HG03196 (cell line): ENCODE results near the gene DHRS7C.
"Not testable (repeated sequence)": the region's sequence is repeated elsewhere in the genome, so short reads cannot be mapped to it uniquely, and the experiment has no call there.

Experiments used
- ATAC-seq: cut with Tn5 transposase; IDR thresholded peaks from one replicate; pipeline ENCODE4 v1.9.1; 2021; ENCODE audit not compliant: unreplicated experiment

Gene DHRS7C

DNA sequence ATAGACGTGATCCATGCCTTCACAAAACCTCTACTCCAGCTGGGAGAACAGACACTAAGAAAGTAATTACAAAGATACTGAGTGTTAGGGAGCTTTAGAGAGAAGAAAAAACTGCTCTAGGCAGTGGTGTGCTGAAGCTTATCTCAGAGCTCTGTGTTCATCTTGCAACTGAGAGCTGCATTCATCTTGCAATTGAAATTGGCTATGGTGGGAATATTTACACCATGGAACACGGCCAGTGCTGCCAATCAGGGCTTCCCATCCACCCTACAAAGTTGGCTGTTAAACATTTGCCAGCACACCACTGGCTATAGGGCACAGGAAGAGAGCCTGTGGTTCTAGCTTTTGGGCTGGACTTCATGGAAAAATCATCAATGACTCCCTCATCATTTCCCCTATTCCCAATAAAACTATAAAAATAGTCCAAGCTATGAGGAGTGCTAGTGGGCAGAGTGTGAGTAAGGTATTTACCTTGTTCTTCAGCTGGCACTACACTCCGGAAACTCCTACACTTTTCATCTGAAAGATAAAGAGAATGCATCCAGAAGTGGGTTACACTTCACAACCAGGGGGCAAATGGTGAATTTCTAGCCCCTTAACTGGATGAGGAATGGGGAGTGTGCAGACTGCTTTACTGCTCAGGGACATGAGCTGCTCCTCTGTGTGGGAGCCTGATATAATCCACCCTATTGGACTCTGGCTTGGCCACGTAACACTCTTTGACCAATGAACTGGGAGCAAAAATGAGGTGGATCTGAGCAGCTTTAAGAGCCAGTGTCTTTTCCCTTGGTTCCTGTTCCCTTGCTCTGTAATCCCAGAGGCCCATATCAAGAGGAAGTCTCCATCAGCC is 18.9 kb upstream of the DHRS7C start:
- no peak for ATAC-seq

DNA sequence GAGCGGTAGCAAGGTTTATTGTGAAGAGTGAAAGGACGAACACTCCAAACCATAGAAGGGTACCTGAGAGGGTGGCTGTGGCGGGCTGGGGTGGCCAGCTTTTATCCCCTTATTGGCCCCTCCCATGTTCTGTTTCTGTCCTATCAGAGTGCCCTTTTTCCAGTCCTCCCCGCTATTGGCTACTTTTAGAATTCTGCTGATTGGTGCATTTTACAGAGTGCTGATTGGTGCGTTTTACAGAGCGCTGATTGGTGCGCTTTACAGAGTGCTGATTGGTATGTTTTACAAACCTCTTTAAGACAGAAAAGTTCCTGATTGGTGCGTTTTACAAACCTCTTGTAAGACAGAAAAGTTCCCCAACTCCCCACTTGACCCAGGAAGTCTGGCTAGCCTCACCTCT is 18.0 kb upstream of the DHRS7C start:
- ATAC-seq, result no peak

DNA sequence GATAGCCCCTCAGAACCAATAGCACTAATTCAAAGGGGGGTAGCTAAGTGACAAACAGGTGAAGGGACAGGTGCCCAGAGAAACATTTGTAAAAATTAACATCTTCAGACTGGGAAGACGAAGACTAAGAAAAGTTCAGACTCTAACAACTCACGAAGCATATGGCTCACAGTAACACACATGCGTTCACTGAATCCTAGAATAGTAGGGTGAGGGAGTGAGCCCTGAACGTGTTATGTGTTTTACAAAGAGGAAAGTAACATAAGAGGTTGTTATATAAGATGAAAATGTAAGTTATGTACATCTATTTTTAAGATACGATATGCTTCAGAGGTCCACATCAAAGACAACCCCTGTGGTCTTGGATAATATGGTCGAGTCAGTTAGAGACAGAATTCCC is 15.3 kb upstream of the DHRS7C start:
- no peak for ATAC-seq

DNA sequence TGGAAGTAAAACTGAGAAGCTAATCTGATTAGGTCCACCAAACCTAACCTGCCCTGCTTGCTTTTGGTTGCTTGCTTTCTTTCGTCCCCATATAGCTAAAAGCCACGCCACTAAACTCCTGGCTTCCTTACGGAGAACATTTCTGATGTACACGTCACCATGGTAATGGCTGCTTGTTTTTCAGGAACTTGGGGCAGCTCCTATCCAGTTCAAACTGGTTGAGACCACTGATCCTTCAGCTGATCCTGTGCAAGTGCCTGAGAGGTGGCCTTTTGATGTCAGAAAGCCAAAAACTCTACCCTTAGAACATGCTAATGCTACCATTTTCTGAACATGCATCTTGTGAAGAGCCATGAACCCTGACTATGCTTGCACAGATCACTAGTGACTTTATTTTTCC is 14.4 kb upstream of the DHRS7C start:
- ATAC-seq, result no peak

DNA sequence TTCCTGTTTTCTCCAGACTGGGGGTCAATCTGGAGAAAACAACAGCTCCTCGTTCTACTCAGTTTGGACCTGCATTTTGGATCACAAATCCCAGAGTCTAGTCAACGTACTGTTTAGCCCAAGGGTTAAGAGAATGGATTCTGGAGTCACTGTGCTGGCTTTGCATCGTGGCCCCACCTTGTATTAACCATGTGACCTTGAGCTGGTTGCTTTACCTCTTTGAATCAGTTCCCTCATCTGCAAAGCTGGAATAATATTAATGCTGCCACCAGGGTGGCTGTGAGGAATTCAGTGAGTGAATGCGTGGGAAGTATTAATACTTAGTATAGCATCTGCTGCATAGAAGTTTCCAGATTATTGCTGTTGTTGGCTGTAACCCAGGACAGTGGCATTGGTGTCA is 11.3 kb upstream of the DHRS7C start:
- no peak for ATAC-seq

DNA sequence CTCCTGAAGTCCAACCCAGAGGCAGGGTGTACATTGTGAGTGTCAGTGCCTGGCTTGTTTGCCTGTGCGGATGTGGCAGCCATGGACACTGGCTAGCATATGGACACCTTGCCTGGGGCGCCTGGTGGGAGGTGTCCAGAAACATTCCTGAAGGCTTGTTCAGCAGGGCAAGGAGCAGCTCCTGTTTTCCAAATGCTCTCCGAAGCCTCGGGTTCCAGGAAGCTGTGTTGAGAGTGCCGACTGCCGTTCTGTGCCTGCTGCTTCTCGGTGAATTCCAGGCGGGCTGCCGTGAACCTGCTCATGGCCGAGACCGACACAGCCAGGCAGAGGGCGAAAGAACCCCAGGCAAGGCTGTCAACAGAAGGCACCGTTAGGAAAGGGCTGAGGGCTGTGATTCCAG is 10.9 kb upstream of the DHRS7C start:
- ATAC-seq, result no peak

DNA sequence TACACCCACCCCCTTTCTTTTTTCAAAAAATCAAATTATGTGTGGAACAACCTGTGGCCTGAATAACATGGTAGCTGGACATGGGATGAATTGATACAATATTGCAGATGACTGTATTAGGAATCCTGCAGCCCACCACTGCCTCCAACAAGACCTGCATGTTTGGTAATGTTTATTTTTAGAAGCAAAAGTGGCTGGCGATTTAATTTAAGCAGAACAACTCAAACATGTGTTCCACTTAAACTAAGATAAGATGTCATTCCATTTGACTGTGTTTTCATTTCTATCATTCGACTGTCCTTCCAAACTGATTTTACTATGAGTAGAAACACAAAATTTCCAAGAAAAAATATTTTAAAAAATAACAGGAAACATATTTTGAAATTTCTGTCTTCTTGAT is 10.1 kb upstream of the DHRS7C start:
- no peak for ATAC-seq

DNA sequence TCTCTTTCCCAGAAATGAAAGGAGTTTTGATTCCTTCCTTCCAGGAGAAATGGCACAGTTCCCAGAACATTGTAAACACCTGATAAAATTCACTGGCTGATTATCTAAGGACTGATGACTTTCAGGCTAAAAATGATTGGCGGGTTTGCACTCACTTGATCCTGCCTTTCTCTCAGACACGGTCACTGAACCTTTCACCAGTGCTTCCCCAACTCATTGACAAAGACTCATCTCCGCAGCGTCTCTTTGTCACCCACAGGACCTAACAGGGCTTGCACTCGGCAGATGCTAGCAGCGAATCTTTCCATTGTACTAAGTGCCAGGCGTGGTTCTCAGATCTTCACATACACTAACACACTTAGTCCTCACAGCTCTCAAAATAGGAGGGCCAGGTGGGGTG is 7.3 kb upstream of the DHRS7C start:
- ATAC-seq, result no peak

DNA sequence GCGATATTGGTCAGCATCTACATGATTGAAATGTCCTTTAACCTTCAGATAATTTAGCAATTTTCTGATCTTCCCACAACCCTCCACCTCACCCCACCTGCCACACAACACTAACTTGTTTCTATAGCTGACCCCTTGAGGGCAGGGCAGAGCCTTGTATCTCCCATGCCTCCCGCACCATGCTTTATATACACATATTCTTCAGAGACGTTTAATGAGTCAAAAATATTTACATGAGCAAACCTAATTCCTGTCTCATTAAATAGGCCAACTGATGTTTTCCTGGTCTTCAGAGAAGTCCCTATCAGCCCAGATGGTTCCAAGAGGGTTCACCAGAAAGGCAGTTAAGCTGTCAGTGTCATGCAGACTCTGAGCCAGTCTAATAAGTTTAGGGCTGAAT is 6.6 kb upstream of the DHRS7C start:
- no peak for ATAC-seq

DNA sequence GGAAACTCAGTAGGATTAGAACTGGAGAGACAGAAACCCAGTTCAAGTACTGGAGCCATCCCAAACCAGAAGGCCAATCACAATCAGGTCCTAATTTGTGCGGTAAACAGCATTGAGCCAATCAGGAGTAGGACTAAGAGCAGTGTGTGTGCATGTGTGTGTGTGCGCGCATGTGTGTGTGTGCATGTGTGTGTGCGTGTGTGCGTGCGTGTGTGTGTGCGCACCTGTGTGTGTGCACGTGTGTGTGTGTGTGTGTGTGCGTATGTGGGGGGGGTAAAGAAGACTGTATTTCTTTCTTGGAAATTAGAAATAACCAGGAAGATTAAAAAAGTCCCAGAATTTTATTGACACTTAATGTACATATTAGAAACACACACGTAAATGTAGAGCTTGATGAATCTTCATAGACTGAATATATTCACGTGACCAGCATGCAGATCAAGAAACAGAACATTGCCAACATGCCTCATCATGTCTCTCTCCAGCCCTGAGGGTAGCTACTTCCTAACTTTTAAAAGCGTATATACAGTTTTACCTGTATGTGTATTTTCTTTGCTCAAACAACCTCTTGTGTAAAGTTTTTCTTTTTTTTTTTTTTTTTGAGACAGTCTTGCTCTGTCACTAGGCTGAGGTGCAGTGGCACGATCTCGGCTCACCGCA is 919 bp upstream of the DHRS7C start:
- no peak for ATAC-seq

DNA sequence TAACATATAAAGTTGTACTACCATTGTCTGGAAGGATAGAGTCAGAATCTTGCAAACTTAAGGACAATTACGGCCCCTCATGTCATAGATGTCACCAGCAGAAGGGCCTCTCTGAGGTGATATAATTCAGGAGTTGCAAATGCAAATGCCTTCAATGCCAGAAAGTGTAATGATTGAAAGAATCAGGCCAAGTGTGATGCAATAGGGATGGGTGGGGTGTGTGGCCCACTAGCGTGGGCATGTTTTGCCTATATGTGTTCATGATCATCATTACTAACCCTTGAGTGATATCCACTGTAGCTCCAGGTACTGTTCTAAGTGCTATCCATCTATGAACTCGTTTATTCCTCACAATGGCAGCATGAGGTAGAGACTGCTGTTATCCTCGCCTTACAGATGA is 1.1 kb downstream of the DHRS7C start:
- no peak for ATAC-seq

DNA sequence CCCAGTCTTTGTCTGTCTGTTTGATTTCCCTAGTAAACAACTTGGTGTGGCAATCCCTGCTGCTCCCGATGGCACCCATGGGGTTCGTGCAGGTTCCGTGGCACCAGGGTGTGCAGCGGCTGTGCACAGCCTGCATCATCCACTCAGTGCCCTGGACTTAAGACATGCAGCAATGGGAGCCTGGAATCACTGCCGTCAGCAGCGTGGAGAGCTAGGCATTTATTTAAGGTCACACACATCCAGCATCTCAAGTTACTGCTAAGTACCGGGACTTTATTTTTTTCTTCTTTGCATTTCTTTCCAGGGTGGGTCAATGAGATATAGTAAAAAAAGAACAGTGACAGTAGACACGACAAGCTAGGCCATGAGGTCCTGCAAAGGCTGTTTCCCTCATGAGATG is 2.8 kb downstream of the DHRS7C start:
- no peak for ATAC-seq

DNA sequence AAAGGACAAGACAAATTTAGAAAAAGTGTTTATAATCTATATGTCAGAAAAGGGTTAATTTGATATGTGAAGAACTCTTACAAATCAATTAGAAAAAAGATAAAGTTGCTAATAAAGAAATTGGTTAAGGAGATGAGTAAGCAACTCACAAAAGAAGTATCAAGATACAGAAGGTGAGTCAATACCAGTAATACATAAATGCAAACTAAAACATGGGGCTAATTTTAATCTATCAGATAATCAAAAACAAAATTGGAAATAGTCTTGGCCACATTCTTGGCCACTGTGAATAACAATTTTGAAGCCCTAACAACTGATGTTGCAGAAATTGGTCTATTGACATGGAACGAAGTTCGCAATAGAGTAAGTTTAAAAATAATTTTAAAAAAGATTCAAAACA is 6.8 kb downstream of the DHRS7C start:
- ATAC-seq, result no peak

DNA sequence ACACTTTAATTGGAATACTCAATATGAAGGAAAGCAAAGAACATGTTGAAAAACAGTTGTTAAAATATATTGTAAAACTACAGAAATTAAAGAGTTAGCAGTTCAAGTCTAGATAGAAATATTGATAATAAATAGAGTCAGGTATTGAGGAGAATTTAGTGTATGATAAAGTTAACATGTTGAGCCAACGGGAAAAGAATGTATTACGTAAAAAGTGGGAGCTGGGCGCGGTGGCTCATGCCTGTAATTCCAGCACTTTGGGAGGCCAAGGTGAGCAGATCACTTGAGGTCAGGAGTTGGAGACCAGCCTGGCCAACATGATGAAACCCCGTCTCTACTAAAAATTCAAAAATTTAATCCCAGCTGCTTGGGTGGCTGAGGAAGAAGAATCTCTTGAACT is 7.9 kb downstream of the DHRS7C start:
- ATAC-seq, result not testable (repeated sequence)

DNA sequence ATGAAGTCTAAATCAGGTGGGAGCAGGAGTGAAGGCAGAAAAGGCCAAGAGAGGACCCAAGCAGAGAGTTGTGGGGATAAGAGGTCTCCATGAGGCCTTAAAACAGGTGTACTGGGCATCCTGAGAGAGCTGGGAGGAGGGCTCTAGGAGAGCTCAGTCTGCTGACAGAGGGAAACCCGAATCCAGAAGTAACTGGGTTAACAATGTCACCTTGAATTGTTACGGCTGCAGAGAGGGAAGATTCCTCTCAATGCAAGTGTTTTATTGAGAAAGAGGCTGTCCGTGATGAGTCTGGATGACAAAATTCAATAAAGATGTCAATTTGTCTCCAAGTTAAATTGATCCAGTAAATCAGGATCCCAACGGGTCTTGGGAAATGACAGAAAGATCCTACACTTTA is 8.3 kb downstream of the DHRS7C start:
- no peak for ATAC-seq

DNA sequence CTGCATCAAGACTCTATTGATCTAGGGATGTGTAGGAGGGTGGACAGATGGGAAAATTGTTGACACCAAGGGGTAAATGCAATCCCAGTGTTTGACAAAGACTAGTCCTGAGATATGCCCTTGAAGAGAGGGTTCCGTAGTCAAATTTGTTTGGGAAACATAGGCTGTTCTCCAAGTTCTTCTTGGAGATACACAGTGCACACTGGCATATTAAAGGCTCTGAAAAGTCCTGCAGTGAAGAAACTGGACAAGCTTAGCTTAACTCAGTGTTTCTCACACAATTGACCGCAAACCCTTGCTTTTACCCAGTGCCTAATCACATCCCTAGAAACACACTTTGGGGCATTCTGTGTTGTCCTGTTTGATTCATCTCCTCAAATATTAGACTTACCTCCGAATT is 10.8 kb downstream of the DHRS7C start:
- no peak for ATAC-seq

DNA sequence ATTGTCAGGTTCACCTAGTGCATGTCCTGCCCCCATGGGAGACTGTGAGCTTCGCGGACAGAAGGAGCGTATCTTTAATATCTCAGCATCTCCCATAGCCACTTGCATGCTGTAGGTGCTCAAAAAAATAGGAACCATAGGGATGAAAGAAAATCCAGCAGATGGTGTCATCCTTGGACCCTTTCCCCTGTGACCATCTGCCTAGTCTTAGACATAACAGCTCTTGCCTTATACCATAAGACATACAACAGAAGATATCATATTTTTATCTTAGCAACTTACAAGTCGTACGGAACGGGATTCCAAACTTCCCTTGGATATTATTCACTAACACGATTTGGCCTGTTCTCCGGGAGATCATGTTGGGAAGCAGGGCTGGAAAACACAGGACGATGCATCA is 14.5 kb downstream of the DHRS7C start:
- ATAC-seq, result no peak

DNA sequence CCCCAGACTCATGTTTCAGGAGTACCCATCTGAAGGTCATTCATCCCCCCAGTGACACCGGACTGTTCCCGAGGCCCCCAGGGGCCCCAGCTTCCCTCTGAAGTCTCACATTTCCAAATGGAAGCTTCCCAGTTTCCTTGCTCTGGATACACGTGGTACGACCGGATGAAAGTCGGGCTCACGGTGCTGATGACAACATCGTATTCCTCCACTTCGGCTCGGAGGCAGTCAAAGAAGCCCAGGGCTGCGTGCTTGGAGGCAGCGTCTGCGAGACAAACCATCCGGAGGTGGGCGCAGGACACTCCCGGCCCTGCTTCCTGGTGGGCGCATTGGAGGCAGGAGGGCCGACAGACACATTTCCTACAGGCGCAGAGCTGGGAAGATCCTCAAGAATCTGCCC is 18.7 kb downstream of the DHRS7C start:
- no peak for ATAC-seq

DNA sequence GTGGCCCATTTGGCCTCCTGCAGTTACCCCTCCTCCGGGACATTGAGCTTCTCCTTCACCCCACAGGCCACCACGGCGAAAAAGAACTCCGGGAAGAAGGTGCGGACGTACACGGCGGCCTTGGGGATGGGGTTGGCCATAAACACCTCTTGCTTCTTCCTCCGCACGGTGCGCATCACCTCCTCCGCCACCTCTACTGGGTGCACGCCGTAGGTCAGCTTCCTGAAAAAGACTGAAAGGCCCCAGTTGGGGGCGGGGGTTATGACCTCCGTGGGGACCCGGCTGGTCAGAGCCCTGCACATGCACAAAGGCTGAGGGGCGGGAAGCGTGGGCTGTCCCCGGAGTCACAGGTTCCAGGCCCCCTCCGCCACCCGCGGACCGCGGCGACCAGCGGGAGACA is 19.9 kb downstream of the DHRS7C start:
- no peak for ATAC-seq

DNA sequence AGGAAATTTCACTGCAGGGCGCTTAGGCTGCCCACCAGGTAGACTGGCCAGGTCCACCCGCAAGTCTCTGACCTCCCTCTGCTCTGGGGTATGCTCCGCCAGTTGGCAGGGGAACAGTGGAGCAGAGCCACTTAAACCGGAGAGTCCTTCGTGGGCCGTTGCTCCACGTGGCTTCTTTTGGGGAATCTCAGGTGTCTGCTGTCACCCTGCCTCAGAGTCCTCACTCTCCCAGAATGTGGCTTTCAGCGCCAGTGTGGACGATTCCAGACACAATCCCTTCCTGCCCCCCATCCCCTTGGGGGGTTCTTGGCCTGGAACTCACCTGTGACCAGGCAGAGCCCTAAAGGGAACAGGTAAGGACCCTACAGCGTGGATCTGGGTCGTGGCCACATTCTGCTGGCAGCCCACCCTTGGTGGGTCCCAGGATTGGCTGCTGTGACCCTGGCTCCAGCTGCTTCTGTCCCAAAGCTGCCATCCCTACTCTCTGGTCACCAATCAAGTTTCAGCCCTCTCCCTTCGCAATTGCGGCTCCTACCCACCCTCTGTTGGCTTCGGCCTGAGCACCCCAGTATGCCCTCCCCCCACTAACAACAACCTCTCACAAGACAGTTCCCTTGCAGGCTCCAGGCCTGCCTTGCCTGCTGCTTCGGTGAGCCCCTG is 22.2 kb downstream of the DHRS7C start:
- ATAC-seq, result no peak

DNA sequence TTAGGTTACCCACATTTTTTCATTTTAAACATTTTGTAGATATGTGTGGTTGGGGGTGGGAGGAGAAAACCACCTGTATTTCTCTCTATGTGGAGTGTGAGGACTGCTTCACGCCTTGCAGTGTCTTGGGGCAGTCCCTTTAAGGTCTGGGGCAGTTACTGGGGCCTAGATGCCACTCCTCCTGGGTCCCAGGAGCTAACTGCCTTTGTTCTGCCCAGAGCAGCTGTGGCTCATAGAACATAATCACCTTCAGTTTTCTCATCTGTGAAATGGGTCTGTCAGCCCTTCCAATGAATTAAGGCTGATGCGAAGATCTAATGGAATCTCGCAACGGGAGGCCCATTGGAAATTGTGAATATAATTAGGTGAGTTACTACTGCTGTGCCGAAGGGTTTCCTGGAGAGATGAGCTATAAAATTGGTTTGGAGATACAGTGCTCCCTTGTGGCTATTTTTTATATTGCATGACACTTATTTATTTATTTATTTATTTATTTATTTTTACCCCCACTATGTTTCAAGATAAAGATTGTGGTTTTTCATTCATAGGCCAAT is 22.9 kb downstream of the DHRS7C start:
- ATAC-seq, result no peak

DNA sequence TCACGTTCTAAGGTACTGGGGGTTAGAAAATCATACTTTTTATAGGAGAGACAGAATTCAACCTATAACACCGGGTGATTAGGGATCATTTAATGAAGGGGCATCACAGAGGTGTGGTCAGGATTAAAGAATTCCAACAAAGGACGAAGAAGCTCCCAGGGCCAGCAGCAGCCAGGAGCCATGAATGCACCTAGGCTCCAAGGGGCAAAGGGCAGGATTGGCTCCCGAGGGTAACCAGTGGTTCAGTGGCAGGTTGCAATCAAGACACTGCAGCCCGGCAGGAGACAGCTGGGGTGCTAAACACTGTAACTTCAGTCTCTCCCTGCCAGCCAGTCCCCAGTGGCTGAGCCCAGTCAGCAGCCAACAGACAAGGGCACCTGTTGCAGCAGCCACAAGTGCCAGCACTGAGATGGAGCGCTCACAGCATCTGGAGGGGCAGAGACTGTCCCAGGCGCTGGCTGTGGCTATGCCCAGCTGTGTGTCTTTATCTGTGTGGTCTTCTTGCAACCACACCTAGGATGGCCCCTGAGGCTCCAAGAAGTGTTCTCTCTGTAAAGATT is 23.9 kb downstream of the DHRS7C start:
- ATAC-seq, result no peak
